GM12801 (cell line): ENCODE results near the gene PPP6R2.

Experiments
- CTCF ChIP-seq: IDR thresholded peaks from one replicate; pipeline ENCODE4 v1.5.1; 2011; ENCODE audit warnings: control low read depth; ENCODE audit not compliant: insufficient read length; ENCODE audit errors: extremely low read depth

The PPP6R2 gene

DNA sequence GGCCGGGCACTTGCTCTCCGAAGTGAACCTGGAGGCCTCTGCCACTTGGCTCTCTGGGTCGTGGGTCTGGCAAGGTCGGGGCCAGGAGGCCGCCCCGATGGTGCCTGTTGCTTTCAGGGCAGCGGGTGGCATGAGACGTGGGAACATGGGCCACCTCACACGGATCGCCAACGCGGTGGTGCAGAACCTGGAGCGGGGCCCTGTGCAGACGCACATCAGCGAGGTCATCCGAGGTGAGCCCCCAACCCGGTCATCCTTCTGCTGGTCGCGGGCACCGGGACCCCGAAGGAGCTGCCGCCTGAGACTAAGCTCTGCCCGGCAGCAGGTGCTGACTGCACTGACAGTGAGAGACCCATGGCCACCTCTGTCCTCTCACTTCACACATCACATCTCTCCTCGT is 91.7 kb downstream of the PPP6R2 start:
- TF ChIP-seq CTCF: no peak

DNA sequence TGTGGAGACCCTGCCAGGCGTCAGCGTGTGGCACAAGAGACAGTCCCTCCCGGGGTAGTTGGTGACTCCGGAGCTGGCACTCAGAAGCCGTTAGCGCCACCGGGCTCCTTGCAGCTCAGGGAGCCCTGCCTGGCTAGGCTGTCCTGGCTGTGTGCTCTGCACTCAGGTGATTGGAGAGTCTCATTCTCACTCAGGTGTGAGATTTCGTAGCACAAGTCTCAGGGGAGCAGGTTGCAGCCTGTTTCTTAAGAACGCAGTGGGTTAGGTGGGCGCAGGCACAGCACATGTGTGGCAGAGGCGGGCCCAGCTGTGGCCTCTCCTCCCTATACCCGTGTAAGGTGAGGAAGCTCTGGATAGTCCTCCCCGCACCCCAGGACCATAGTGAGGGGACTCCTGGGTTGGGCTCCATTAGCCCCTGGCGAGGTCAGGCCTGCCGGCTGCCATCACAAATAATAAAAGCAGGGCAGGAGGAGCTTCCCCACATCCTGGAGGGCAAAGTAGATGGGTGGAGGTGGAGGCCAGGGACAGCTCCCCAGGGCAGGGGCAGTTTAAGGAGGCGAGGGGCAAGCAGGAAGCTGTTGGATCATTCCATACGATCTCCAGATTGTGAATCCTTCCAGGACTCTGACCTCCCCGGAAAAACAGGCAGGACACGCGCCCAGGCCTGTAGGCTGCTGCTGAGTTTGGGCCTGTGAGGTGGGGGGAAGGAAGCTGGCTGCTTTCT is 92.3 kb downstream of the PPP6R2 start:
- no peak for TF ChIP-seq CTCF

GRCh38 chr22:50436015-50436830 is 93.1 kb downstream of the PPP6R2 start:
- TF ChIP-seq CTCF: no peak

DNA sequence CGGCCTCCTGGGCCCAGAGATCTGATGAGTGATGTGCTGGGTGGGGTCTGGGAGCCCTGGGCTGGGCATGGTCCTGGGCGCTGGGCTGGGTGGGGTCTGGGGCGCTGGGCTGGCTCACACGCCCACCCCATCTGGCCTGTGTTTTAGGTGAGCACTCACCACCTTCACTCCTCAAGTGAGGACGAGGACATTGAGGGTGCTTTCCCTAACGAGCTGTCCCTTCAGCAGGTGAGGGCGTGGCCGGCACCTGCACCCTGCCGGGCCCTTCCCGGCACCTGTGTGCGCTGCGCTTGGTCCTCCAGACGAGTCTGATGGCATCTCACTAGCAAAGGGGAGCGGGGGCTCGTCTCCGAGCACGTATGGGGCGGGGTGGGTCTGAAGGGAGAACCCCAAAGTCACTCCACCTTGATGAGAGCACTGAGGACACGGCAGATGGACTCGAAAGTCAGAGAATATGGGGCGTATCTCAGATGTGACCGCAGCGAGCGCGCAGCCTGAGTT is 93.8 kb downstream of the PPP6R2 start:
- TF ChIP-seq CTCF: no peak

GRCh38 chr22:50437511-50438304 is 94.6 kb downstream of the PPP6R2 start:
- no peak for TF ChIP-seq CTCF

DNA sequence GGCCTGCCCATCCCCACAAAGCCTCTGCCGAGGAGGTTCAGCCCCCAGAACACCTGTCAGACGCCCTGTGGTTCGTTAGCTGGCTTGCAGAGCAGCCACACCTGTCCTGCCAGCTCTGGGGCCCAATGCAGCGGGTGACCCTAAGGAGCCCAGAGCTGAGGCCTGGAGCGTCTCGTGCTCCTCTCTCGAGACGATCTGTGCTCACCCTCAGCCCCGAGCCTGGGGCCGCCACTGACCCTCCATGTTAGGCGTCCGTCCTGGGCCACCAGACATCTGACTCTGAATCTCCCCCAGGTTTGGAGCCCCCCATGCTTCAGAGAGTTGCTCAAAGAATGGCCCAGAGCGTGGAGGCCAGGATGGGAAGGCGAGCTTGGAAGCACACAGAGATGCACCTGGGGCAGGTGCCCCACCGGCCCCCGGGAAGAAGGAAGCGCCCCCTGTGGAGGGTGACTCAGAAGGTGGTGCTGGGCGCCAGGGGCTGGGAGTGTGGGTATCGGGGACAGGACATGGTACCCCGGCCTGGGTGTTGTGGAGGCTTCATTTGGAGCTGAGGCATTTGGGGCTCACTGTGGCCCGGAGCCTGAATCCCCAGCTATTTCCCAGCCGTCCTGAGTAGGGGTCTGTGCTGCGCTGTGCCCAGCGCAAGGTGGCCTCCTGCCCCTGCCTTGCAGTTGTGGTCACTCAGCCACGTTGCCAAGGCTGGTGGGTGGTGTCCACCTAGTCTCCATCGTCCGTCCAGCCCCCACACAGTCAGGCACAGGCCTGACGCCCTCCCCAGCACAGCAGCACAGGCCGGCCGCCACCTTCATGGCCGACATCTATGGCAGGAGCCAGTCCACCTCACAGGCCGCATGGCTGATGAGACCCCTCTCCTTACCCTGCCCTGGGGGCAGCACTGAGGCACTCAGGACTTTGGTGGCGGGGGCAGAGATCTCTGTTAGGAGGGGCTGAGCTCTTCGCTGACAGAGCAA is 95.5 kb downstream of the PPP6R2 start:
- no peak for TF ChIP-seq CTCF
